GM20431 (cell line): ENCODE results near the gene SLC20A1.

ENCODE experiments used
- in situ Hi-C: fragments of 300-500 bp; cut with MseI, MboI; formaldehyde crosslinking; loops from one replicate; pipeline ENCODE4 v1.15.0; 2020; ENCODE audit warnings: low sequenced_read_pairs; ENCODE audit not compliant: unreplicated experiment

Gene SLC20A1, protein sequence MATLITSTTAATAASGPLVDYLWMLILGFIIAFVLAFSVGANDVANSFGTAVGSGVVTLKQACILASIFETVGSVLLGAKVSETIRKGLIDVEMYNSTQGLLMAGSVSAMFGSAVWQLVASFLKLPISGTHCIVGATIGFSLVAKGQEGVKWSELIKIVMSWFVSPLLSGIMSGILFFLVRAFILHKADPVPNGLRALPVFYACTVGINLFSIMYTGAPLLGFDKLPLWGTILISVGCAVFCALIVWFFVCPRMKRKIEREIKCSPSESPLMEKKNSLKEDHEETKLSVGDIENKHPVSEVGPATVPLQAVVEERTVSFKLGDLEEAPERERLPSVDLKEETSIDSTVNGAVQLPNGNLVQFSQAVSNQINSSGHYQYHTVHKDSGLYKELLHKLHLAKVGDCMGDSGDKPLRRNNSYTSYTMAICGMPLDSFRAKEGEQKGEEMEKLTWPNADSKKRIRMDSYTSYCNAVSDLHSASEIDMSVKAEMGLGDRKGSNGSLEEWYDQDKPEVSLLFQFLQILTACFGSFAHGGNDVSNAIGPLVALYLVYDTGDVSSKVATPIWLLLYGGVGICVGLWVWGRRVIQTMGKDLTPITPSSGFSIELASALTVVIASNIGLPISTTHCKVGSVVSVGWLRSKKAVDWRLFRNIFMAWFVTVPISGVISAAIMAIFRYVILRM

DNA sequence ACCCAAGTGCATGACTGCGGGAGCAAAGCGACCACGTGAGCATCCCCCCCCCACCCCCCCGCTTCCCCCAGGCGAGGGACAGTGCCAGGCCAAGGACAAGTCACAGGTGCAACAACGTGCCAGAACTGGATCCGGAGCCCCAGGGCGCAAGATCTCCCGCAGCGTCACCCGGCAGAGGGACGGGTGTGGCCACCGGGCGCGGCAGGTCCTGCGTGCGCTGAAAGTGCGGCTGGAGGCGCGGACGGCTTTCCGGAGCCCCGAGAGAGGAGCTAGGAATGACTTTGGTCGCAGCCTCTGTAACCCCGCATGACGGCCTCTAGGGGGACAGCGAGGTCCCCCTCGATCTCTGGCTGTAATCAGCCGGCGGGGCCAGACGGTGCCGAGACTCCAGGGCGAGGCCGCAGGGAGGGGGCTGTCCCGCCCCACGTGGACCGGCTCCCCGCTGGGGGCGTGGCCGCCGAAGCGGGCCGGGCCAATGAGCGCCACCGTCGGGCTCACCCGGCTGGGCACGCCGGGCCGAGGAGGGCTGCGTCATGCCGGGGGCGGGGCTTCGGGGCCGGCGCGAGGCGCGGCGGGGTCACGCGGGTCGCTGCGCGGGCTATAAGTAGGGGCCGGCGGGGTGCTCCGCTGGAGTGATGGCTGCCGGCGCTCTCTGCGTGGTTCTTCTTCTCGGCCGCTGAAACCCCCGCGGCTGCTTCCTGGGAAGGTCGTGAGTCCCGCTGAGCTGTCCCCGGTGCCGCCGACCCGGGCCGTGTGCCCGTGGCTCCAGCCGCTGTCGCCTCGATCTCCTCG, at the start of gene SLC20A1:
Gene SLC20A1 (plus strand): TSS at position 630 of the 792 bp plus-strand sequence. CDS start 890 bp downstream, outside the sequence.
- in situ Hi-C loops: no loop called here

- in situ Hi-C loops: no loop called here
Observed at GRCh38 chr2:112597537-112598322, 48.0 kb upstream of the SLC20A1 start.

GRCh38 chr2:112600634-112601033, 45.1 kb upstream of the SLC20A1 start:
- in situ Hi-C loops: loop anchor here (25.0 kb wide), 1 partner anchor 337 kb away; no protein-coding TSS in a partner anchor

GRCh38 chr2:112601754-112602153, 44.0 kb upstream of the SLC20A1 start:
- in situ Hi-C loops: loop anchor here (25.0 kb wide), 1 partner anchor 336 kb away; no protein-coding TSS in a partner anchor

- in situ Hi-C loops: loop anchor here (25.0 kb wide), 1 partner anchor 334 kb away; no protein-coding TSS in a partner anchor
Observed at GRCh38 chr2:112602917-112603316, 42.8 kb upstream of the SLC20A1 start.

GRCh38 chr2:112603731-112604130, 42.0 kb upstream of the SLC20A1 start:
- in situ Hi-C loops: loop anchor here (25.0 kb wide), 1 partner anchor 334 kb away; no protein-coding TSS in a partner anchor

GRCh38 chr2:112604952-112605351, 40.8 kb upstream of the SLC20A1 start:
- in situ Hi-C loops: loop anchor here (25.0 kb wide), 1 partner anchor 332 kb away; no protein-coding TSS in a partner anchor

DNA sequence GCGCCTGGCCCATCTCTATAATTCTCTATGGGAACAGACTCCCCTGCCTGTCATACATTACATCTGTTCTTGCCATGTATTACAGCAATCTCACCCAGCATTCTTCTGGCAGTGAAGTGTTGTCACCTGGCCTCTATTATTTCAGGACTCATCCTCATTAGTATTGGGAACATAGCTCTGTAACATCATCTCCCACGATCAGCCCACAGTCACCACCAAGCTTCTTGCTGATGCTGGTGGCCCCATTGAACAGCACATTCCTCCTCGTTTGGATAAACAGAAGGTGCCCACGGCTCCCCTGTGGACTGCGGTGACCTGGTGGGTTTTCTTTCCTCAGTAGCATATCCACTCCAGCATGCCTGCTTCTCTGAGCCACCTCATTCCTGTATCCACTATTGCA, 39.8 kb upstream of the SLC20A1 start:
- in situ Hi-C loops: loop anchor here (25.0 kb wide), 1 partner anchor 331 kb away; no protein-coding TSS in a partner anchor

DNA sequence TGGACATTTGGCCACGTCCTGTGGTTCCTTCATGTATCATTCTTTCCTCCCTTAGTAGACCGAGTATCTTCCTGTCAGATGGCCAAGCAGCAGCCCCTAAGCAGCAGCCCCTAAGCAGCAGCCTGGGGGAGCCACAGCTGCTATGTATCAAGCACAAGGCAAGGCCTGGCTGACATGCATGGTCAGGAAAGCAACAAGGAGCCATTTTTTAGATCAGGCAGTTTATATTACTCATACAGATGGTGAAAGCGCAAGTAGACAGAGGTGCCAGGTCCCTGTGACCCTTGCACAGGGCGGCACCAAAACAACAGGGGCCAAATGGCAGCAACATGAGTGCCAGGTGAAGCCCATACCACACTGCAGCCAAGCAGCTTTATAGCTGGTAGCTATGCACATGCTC, 39.2 kb upstream of the SLC20A1 start:
- in situ Hi-C loops: loop anchor here (25.0 kb wide), 1 partner anchor 331 kb away; no protein-coding TSS in a partner anchor

- in situ Hi-C loops: loop anchor here (25.0 kb wide), 1 partner anchor 329 kb away; no protein-coding TSS in a partner anchor
Observed at GRCh38 chr2:112607680-112608438, 37.9 kb upstream of the SLC20A1 start.

DNA sequence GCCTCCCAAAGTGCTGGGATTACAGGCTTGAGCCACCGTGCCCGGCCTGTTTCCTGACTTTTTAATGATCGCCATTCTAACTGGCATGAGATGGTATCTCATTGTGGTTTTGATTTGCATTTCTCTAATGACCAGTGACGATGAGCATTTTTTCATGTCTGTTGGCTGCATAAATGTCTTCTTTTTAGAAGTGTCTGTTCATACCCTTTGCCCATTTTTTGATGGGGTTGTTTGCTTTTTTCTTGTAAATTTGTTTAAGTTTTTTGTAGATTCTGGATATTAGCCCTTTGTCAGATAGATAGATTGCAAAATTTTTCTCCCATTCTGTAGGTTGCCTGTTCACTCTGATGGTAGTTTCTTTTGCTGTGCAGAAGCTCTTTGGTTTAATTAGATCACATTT, 36.4 kb upstream of the SLC20A1 start:
- in situ Hi-C loops: loop anchor here (25.0 kb wide), 1 partner anchor 328 kb away; no protein-coding TSS in a partner anchor

GRCh38 chr2:112612283-112612682, 33.5 kb upstream of the SLC20A1 start:
- in situ Hi-C loops: loop anchor here (25.0 kb wide), 1 partner anchor 325 kb away; no protein-coding TSS in a partner anchor

- in situ Hi-C loops: loop anchor here (25.0 kb wide), 1 partner anchor 323 kb away; no protein-coding TSS in a partner anchor
Observed at GRCh38 chr2:112614201-112614840, 31.4 kb upstream of the SLC20A1 start.

DNA sequence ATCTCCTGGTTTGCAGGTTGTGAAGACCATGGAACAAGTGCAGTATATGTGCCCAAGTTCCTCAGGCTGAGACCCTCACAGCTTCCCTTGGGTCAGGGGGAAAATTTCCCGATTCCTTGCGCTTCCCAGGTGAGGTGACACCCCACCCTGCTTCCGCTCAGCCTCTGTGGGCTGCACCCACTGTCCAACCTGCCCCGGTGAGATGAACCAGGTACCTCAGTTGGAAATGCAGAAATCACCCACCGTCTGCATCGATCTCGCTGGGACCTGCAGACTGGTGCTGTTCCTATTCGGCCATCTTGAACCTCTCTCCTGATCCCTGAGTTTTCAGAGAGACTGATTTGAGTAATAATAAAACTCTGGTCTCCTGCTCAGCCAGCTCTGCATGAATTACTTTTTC, 30.7 kb upstream of the SLC20A1 start:
- in situ Hi-C loops: loop anchor here (25.0 kb wide), 1 partner anchor 322 kb away; no protein-coding TSS in a partner anchor

DNA sequence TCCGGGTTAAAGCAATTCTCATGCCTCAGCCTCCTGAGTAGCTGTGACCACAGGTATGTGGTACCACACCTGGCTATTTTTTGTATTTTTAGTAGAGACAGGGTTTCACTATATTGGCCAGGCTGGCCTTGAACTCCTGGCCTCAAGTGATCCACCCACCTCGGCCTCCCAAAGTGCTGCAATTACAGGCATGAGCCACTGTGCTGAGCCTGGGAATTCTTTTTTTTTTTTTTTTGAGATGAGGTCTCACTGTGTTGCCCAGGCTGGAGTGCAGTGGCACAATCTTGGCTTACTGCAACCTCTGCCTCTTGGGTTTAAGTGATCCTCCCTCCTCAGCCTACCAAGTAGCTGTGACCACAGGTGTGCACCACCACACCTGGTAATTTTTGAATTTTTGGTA, 29.9 kb upstream of the SLC20A1 start:
- in situ Hi-C loops: loop anchor here (25.0 kb wide), 1 partner anchor 322 kb away; no protein-coding TSS in a partner anchor

- in situ Hi-C loops: loop anchor here (25.0 kb wide), 1 partner anchor 319 kb away; no protein-coding TSS in a partner anchor
Observed at GRCh38 chr2:112618383-112618782, 27.4 kb upstream of the SLC20A1 start.

DNA sequence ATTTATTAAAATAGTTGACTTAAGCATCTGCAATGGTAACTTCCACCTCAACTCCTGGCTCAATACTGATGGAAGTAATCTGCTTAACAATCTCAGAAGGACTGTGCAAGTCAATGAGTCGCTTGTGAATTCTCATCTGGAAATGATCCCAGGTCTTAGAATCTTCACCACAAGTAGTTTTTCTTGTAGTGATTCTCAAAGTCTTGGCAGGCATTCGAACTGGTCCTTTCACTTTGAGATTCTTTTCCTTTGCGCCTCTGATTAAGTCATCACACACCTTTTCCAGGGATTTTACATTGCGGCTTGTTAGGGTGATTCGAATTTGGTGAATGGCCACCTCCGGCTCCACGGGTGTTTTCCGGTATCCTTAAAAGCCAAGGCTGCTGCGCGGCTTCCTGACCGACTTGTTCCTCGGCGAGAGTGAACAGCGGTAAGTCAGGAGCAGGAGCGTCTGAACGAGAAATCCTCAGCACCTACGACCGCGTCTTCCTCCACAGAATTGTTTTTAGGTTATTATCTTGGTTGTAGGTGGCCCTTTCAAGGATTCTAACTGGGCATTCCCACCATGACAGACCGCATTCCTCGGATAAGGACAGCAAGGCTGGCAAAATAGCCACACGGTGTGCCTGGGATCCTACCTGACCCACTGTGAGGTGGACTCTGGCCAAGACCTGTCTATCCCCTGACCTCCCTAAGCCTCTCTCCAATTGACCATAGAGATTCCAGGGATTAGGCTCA, 23.8 kb upstream of the SLC20A1 start:
- in situ Hi-C loops: loop anchor here (10.0 to 25.0 kb wide), 2 partner anchors 103 to 315 kb away; partner anchors contain the start of gene NT5DC4
